ENCODE data around the gene MAPK10. TPM values are rescaled to one million over a fixed set of nuclear protein-coding genes. Genes with fewer than 3 reads are reported as not detected.

The MAPK10 gene
- total and polyA plus RNA-seq, 9 of the 15 experiments (the other 6 are each of a cell fraction or from before 2014, with no cell fraction given), result 0.10 to 0.53 (median 0.18) TPM; not detected in 4

GRCh38 chr4:86269354-86269753, 90.5 kb downstream of the MAPK10 start:
- DNase-seq (ENCODE audit: extremely low read depth in 1 of 4, low spot score in 3 of 4), result no peak
- in situ Hi-C loops (cut with MboI) (no loop called here), intact Hi-C loops (cut with micrococcal nuclease) (no loop called here)
- TF ChIP-seq TOE1 (IDR thresholded peaks at IDR 0.05; ENCODE audit: borderline replicate concordance) (no peak), TOE1 (CRISPR knock-in tag; IDR thresholded peaks at IDR 0.05; ENCODE audit: borderline replicate concordance, low read depth) (no peak), CBX1 (IDR thresholded peaks at IDR 0.05; ENCODE audit: low read depth) (no peak), SOX6 (IDR thresholded peaks at IDR 0.05) (no peak), CCAR2 (IDR thresholded peaks at IDR 0.05; ENCODE audit: low read depth, low read length) (no peak), FOXK1 (CRISPR knock-in tag; IDR thresholded peaks at IDR 0.05; ENCODE audit: borderline replicate concordance) (no peak), ZNF318 (IDR thresholded peaks at IDR 0.05; ENCODE audit: borderline replicate concordance in 1 of 2, low read depth in 1 of 2) (no peak), MECOM (CRISPR knock-in tag; IDR thresholded peaks at IDR 0.05) (no peak), ZNF41 (CRISPR knock-in tag; conservative IDR thresholded peaks at IDR 0.05) (no peak), SAP30 (IDR thresholded peaks at IDR 0.05; ENCODE audit: borderline replicate concordance, insufficient read depth, low read depth, low read length, poor library complexity, severe bottlenecking) (no peak), CBX2 (IDR thresholded peaks at IDR 0.05; ENCODE audit: insufficient read depth, low read length, poor library complexity, severe bottlenecking) (no peak), LEF1 (IDR thresholded peaks at IDR 0.05) (no peak)

More at GRCh38 chr4:86269354-86269753, 90.5 kb downstream of the MAPK10 start:
- POLR2A ChIA-PET, result no interaction called here
- Histone ChIP-seq H3K9me1 (ENCODE audit: control insufficient read depth, insufficient read depth, low read length) (no peaks in the 10 kb centered on the region), H3K9me3 (replicated peaks; ENCODE audit: control insufficient read depth, insufficient read depth, low read depth, low read length) (no peaks in the 10 kb centered on the region), H3K27ac (ENCODE audit: extremely low read depth, low read depth, low read length) (no peak overlapping the region), H2AFZ (ENCODE audit: low read depth, low read length) (no peak overlapping the region), H3K36me3 (ENCODE audit: control insufficient read depth, insufficient read depth, low read length) (no peaks in the 10 kb centered on the region), H3K4me3 (no peak overlapping the region), H3K9ac (ENCODE audit: insufficient read depth in 1 of 2, low read depth in 2 of 2, low read length in 2 of 2) (no peak overlapping the region), H3K27me3 (ENCODE audit: control insufficient read depth in 2 of 2, insufficient read depth in 2 of 2, low read length in 2 of 2) (no peaks in the 10 kb centered on the region), H3K4me2 (ENCODE audit: insufficient read depth, low read length) (no peak overlapping the region), H4K20me1 (replicated peaks; ENCODE audit: control insufficient read depth, insufficient read depth, low read length) (no peaks in the 10 kb centered on the region), H3K4me1 (replicated peaks in 1 of 2; ENCODE audit: control insufficient read depth in 2 of 2, insufficient read depth in 2 of 2, low read length in 2 of 2) (no peaks in the 10 kb centered on the region), H3K79me2 (ENCODE audit: control insufficient read depth, insufficient read depth, low read length) (no peaks in the 10 kb centered on the region)
- WGBS (ENCODE audit: insufficient coverage, low coverage, missing lambda C conversion rate), result 0% methylated on average over 1 of the region's 1 CpG
- ATAC-seq (no peak), FAIRE-seq (no peak)
- no TSS peak for BruUV-seq (replicated peaks)
- CTCF ChIA-PET (ENCODE audit: low intra/inter-chr PET ratio), result no interaction called here
